Thoracic aorta (tissue), 2 donors: ENCODE results near the gene MRPL1. TPM values are rescaled to one million over a fixed set of nuclear protein-coding genes. Genes with fewer than 3 reads are reported as not detected.
"Not testable (repeated sequence)": the region's sequence is repeated elsewhere in the genome, so short reads cannot be mapped to it uniquely, and the experiment has no call there.

ENCODE experiments used
- ATAC-seq: fragments of 150-250 bp; one replicate; pipeline ENCODE4 v1.8.0; 2017; ENCODE audit warnings: low read depth; ENCODE audit not compliant: insufficient number of reproducible peaks, low FRiP score
- DNase-seq: peaks from one replicate; pipeline ENCODE4 v3.0.0-alpha.2; 2020; ENCODE audit warnings: low spot score
- H3K27ac ChIP-seq, 2 donors: fragments of 200-600 bp; sonication (generic); 1 replicate in 1 of 2; 2 replicates in 1 of 2; pipeline ENCODE4 v1.5.1; 2016; ENCODE audit warnings: mild to moderate bottlenecking in 2 of 2, moderate library complexity in 2 of 2
- H3K27me3 ChIP-seq: fragments of 200-600 bp; sonication (generic); replicated peaks from 2 replicates; pipeline ENCODE4 v1.6.0; 2016; ENCODE audit warnings: mild to moderate bottlenecking; ENCODE audit not compliant: insufficient read depth
- H3K36me3 ChIP-seq: fragments of 200-600 bp; sonication (generic); one replicate; pipeline ENCODE4 v1.5.1; 2016
- H3K4me1 ChIP-seq, 2 donors: fragments of 200-600 bp; sonication (generic); 1 replicate in 1 of 2; 2 replicates in 1 of 2; pipeline versions ENCODE4 v1.5.1 to v1.6.0; 2016; ENCODE audit warnings: low read depth in 2 of 2, mild to moderate bottlenecking in 1 of 2; ENCODE audit not compliant: control insufficient read depth in 1 of 2
- H3K4me3 ChIP-seq: fragments of 200-600 bp; sonication (generic); 2 replicates; pipeline ENCODE4 v1.5.1; 2016; ENCODE audit warnings: mild to moderate bottlenecking
- H3K9me3 ChIP-seq: fragments of 200-600 bp; sonication (generic); 2 replicates; pipeline ENCODE4 v1.5.1; 2016
- total RNA-seq, 2 donors: library from RNA; depleted of rRNA; stranded (reverse); fragments of >200 nt; gene quantifications; one replicate each; pipeline versions ENCODE4 v1.1.0 to v1.2.3, GENCODE V29; 2016
- TF ChIP-seq, protein P1 (sequence below): fragments of 200-600 bp; sonication (generic); IDR thresholded peaks from one replicate; pipeline ENCODE4 v1.5.1; 2019; ENCODE audit warnings: antibody characterized with exemption

Gene MRPL1
- total RNA-seq, 2 donors from 2014 or later = 6.1 to 22.5 TPM

GRCh38 chr4:77956917-77957316, 94.3 kb downstream of the MRPL1 start:
- peaks cover 7% of the 10 kb centered on the region for H3K36me3 ChIP-seq
- ATAC-seq (no peak), DNase-seq (no peak)
- H3K4me3 ChIP-seq = no peak overlapping the region
- H3K4me1 ChIP-seq = no peaks in the 10 kb centered on the region
- no peaks in the 10 kb centered on the region for H3K27me3 ChIP-seq
- H3K27ac ChIP-seq = no peak overlapping the region
- TF ChIP-seq, protein P1, sequence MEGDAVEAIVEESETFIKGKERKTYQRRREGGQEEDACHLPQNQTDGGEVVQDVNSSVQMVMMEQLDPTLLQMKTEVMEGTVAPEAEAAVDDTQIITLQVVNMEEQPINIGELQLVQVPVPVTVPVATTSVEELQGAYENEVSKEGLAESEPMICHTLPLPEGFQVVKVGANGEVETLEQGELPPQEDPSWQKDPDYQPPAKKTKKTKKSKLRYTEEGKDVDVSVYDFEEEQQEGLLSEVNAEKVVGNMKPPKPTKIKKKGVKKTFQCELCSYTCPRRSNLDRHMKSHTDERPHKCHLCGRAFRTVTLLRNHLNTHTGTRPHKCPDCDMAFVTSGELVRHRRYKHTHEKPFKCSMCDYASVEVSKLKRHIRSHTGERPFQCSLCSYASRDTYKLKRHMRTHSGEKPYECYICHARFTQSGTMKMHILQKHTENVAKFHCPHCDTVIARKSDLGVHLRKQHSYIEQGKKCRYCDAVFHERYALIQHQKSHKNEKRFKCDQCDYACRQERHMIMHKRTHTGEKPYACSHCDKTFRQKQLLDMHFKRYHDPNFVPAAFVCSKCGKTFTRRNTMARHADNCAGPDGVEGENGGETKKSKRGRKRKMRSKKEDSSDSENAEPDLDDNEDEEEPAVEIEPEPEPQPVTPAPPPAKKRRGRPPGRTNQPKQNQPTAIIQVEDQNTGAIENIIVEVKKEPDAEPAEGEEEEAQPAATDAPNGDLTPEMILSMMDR = no peak
- no peaks in the 10 kb centered on the region for H3K9me3 ChIP-seq

GRCh38 chr4:77958897-77959296, 96.3 kb downstream of the MRPL1 start:
- peaks cover 4% of the 10 kb centered on the region for H3K36me3 ChIP-seq
- H3K27ac ChIP-seq = no peak overlapping the region
- H3K27me3 ChIP-seq = no peaks in the 10 kb centered on the region
- H3K4me3 ChIP-seq = no peak overlapping the region
- TF ChIP-seq, protein P1 = no peak
- no peaks in the 10 kb centered on the region for H3K9me3 ChIP-seq
- H3K4me1 ChIP-seq = no peaks in the 10 kb centered on the region
- DNase-seq (no peak), ATAC-seq (no peak)

- no peak for DNase-seq
- H3K27ac ChIP-seq = no peak overlapping the region
- peak overlapping the region; percentile 41 for H3K4me3 ChIP-seq
- H3K4me1 ChIP-seq = no peaks in the 10 kb centered on the region
- H3K36me3 ChIP-seq = peaks cover 4% of the 10 kb centered on the region
- no peaks in the 10 kb centered on the region for H3K27me3 ChIP-seq
- H3K9me3 ChIP-seq = no peaks in the 10 kb centered on the region
- TF ChIP-seq, protein P1 = peak; percentile 58
- no peak for ATAC-seq
Measured at GRCh38 chr4:77959566-77960338, 97.1 kb downstream of the MRPL1 start.

- Histone ChIP-seq H3K4me3 (no peak overlapping the region), H3K27ac (no peak overlapping the region), H3K4me1 (no peaks in the 10 kb centered on the region), H3K36me3 (no peaks in the 10 kb centered on the region), H3K9me3 (no peaks in the 10 kb centered on the region), H3K27me3 (no peaks in the 10 kb centered on the region)
- ATAC-seq (no peak), DNase-seq (no peak)
- TF ChIP-seq, protein P1 = no peak
Measured at GRCh38 chr4:77960367-77960766, 97.7 kb downstream of the MRPL1 start.

- Histone ChIP-seq H3K27me3 (no peaks in the 10 kb centered on the region), H3K4me1 (no peaks in the 10 kb centered on the region), H3K36me3 (no peaks in the 10 kb centered on the region), H3K9me3 (no peaks in the 10 kb centered on the region), H3K4me3 (no peak overlapping the region), H3K27ac (no peak overlapping the region)
- ATAC-seq = no peak
- TF ChIP-seq, protein P1 = no peak
- DNase-seq = no peak
Measured at GRCh38 chr4:77963004-77963403, 100.4 kb downstream of the MRPL1 start.

GRCh38 chr4:77973657-77974056, 111.0 kb downstream of the MRPL1 start:
- H3K4me1 ChIP-seq, DNase-seq: not testable (repeated sequence)

GRCh38 chr4:77982900-77983540, 120.4 kb downstream of the MRPL1 start:
- not testable (repeated sequence) for ATAC-seq, H3K4me1 ChIP-seq, DNase-seq, H3K4me3 ChIP-seq, H3K27ac ChIP-seq, H3K36me3 ChIP-seq, H3K27me3 ChIP-seq, H3K9me3 ChIP-seq

More at GRCh38 chr4:77973657-77974056, 111.0 kb downstream of the MRPL1 start:
- not testable (repeated sequence) for H3K4me3 ChIP-seq, ATAC-seq, H3K9me3 ChIP-seq, H3K27ac ChIP-seq, H3K27me3 ChIP-seq, H3K36me3 ChIP-seq
